GM21825 (cell line): ENCODE results near the gene ARHGAP6.
"Not testable (repeated sequence)": the region's sequence is repeated elsewhere in the genome, so short reads cannot be mapped to it uniquely, and the experiment has no call there.

ENCODE experiments used
- ATAC-seq: cut with Tn5 transposase; IDR thresholded peaks from one replicate; pipeline ENCODE4 v1.9.1; 2021; ENCODE audit warnings: mild to moderate bottlenecking, moderate library complexity; ENCODE audit not compliant: unreplicated experiment

ARHGAP6 gene

DNA sequence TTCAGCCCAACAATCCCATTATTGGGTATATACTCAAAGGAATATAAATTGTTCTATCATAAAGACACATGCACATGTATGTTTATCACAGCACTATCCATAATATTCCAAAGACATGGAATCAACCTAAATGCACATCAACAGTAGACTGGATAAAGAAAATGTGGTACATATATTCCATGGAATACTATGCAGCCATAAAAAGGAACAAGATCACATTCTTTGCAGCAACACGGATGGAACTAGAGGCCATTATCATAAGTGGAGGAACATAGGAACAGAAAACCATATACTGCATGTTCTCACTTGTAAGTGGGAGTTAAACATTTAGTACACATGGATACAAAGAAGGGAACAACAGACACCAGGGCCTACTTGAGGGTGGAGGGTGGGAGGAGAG lies 301.9 kb downstream of the ARHGAP6 start:
- ATAC-seq: not testable (repeated sequence)

DNA sequence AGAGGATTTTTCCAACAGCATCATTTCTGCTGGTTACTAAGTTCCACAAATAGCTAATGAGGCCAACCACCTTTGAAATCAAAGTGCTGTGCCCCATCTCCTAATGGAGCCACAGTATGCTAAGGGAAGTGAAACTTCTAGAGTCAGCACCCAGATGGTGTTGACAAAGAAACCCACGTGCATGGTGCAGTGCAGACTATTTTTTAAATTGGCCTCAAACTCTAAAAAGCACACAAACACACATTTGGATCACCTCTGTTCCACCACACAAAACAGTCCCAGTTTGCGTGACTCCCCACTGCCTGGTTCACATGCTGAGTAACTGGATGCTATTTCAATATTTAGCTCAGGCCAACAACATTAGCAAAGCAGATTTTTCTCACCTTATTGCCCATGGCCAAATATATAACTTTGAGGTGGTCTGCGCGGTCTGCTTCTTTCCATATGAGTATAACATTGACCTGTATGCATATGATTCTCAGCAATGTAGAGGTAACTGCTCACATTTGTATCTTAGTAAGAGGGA lies 302.6 kb downstream of the ARHGAP6 start:
- ATAC-seq: peak; percentile 97

DNA sequence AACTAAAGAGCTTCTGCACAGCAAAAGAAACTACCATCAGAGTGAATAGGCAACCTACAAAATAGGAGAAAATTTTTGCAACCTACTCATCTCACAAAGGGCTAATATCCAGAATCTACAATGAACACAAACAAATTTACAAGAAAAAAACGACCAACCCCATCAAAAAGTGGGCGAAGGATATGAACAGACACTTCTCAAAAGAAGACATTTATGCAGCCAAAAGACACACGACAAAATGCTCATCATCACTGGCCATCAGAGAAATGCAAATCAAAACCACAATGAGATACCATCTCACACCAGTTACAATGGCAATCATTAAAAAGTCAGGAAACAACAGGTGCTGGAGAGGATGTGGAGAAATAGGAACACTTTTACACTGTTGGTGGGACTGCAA lies 304.1 kb downstream of the ARHGAP6 start:
- not testable (repeated sequence) for ATAC-seq

DNA sequence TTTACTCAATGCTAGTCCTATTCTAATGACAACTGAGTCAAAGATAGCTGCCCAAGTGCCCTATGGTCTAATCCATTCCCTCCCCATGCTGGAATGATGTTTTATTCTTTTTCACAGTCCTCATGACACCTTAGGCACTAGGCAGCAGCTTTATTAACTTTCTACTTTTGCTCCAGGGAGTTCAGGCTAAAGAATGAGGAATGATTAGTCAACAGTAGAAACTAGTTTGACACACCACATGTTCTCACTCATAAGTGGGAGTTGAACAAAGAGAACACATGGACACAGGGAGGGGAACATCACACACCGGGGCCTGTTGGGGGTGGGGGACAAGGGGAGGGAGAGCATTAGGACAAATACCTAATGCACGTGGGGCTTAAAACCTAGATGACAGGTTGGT lies 309.8 kb downstream of the ARHGAP6 start:
- ATAC-seq: not testable (repeated sequence)

DNA sequence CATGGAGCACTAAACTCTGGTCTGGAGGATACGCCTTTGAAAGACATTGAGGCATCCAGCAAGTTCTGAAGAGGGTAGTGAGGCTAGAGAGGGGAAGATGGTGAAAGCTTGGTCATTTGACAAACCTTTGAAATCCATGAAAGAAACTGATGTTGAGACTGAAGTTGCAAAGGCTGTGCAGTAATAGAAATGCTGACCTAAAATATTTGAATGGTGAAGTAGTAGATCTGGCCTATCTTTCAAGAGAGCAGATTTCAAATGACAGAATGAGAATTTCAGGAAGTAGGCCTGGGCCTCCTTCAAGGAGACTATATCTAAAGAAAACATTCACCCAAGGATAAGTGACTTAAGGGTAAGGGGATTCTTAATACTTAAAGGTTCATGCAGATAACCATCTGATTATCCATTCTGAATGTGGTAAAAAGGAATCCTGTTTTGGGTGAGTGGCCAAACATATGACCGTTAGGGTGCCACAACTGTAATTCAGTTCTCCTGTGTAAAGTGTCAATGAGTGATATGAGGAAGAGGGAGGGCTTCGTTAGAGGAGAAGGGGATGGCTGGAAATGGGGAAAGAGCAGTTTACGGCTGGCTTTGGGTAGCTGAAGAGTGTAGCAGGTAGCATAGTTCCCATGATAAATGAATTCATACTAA lies 310.3 kb downstream of the ARHGAP6 start:
- ATAC-seq: no peak

DNA sequence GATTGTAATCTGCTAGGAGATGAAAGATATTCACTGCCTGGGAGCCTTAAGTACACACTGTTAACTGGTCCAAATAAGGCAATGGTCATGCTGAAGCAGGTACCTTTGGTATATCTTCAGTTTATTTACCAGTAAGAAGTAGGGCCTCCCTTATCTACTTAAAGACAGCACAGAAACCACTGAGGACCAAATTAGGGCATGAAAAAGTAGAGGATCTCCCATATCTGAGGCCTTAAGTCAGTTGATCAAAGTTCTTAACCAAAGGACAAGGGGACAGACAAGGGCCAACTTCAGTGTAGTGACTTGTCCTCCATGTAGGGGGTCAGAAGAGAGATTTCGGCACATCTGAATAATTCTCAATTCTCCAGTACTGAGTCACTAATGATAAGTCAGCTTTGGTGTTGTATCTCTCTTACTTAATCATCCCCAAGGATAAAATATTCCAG lies 313.4 kb downstream of the ARHGAP6 start:
- no peak for ATAC-seq

DNA sequence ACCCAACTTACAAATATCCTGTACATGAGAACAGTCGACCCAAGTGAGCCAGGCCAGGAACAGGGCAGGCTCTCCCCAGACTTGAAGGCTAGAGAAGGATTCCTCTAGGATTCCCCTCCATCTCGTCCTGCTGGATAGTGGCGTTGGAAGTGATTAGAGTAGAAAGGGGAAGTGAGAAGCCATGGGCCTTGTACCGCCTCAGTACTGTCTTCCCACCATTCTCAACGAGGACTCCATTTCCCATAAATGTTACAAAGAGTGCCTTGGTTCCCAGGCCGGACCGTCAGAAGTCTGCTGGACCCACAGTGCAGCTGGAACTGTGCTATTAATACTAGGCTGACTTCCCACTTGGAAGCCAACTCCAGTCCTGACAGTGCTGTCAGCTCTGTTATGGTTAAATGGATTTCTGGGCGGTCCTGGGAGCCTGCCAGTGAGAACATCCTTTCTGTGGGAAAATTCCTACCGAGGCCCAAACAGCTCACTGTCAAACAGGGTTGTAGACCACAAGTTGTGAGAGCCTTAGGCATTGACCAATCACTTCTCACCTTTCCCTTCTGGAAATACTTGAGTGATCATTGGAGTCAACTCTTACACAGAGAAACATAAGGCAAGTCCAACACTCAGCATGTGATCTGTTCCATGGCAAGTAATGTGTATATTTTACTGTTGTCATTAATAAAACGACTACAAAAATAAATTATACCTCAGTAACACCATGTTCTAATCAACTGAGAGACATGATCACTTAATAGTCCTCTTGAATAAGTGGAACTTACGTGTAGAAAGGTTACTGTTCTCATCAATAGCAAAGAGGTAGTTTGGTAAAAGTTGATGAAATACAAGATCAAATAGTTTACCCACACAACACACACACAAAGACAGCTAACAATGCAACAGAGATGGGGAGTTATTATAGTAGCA lies 314.1 kb downstream of the ARHGAP6 start:
- peak; percentile 28 for ATAC-seq

DNA sequence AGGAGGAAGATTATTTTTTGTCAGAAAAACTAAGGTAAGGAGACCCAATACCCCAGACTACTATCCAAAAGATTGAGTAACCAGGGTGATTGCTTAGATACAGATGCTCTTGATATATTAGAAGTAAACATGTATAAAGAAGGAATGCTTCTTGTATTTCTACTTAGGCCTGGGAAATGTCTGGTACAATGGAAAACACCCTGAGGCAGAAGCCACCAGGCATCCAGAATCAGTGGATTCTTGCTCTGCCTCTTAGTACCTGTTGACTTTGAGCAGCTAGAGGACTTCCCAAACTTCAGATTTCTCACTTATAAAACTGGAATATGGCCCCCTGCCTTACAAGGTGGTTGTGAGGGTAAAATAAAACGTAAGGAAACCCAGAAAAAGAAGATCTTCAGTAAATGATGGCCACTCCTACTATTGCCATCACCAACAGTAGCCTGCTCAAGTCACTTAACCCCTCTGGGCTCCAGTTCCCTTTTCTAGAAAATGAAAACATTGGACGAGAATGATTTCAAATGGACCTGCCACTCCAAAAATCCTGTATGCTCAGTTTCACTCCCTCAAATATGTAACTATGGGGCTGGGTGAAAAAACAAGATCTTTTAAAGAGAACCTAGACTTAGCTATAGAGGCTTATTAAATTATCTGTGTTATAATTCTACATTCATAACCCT lies 315.9 kb downstream of the ARHGAP6 start:
- ATAC-seq: no peak

DNA sequence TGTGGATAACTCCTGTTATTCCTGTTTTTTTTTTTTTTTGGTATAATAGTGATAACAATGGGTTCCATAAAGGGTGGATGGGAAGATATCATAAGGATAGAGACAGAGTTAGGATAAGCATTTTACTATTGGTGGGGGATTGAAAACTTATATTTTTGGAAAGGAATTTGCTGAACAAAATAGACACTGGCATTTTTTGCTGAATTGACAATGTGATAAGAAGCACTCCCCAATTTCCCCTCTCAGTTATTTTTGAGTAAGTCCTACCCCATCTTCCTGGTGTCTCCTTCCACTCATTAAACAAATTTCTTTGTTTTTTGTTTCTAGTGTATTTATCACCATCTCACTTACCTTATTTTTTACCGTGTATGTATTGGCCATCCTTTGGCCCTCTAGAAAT lies 316.7 kb downstream of the ARHGAP6 start:
- no peak for ATAC-seq

DNA sequence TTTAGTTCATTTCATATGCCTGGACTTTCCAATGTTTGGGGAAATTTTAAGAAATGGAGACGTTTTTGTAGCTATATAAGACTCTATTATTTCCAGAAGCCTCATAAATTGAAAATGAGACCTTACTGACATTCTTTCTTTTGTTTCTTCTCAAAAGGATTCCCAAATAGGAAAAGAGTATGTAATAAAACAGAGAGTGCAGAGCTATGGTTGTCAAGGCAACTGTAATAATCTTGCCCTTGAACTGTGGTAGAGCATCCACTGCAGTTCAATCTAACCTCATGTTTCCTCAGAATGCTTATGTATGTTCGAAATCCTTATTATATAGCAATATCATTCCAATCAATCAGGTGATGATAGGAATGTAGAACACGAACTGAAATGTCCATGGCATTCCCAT lies 318.4 kb downstream of the ARHGAP6 start:
- no peak for ATAC-seq

DNA sequence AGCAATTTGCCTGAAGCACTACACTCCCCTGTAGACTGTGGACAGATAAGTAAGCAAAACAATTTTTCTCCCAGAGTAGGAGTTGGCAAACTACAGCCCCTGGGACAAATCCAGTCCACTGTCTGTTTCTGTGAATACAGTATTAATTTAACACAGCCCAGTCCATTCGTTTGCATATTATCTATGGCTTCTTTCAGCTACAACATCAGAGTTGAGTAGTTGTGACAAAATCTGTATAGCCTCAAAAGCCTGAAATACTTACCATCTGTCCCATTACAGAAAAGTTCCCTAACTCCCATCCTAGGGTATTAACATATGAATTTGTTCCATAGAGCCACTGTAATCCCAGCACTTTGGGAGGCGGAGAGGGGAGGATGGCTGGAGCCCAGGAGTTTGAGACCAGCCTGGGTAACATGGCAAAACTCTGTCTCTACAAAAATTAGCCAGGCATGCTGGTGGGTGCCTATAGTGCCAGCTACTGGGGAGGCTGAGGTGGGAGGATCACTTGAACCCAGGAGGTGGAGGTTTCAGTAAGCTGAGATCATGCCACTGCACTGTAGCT lies 319.5 kb downstream of the ARHGAP6 start:
- ATAC-seq: no peak

DNA sequence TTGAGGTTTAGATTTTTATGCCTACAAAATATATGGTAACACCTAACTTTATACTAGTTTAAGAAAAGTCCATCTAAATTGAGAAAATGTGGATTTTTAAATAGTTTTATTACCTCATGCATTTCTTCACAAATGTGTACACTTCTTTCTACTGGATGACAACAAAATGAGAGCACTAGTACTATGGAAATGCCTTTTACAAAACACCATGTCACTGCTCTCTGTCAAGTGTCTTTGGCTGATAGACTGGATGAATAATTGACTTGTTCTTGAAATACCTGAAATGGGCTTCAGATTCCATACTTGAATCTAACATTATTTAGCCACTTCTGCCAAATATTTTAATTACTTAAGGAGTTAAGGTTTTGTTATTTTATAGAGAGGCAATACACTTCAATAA lies 323.0 kb downstream of the ARHGAP6 start:
- no peak for ATAC-seq

DNA sequence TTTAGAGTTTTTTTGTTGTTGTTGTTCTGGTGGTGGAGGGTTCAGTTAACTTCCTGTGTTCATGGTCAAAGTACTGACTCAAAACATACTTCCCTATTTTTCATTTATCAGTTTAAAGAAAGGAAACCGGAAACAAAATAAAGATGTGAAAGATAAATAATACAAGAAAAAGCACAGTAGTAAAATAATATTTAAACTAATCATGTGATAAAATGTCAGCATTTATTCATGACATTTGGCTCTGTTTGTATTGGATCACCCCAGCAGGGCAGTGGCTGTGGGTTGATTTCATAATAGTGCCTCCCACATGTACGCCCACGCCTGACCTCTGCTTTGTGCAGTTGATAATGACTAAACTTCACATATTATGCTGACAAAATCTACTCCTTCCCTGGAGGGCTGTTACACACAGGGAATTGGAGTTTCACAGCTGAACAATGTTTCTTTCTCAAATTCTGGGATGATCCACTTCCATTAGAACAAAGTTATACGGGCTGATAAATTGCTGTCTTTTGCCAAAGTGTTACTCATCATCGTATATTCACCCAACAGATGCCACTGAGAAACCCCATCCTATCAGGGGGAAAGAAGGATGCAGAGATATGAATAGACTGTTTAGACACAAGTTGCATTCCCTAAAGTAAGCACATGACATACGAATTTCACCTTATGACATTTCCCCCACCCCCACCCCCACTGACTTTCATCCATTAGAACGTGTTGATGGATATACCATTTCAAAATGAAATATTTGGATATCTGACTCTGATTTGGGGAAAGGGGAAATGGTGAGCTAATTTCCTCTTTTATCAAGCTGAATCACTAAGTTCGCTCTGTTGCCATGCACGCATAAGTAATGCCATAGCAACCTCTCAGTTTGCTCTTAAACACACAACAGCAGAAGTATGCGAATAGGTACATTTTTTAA lies 324.2 kb downstream of the ARHGAP6 start:
- peak; percentile 70 for ATAC-seq

DNA sequence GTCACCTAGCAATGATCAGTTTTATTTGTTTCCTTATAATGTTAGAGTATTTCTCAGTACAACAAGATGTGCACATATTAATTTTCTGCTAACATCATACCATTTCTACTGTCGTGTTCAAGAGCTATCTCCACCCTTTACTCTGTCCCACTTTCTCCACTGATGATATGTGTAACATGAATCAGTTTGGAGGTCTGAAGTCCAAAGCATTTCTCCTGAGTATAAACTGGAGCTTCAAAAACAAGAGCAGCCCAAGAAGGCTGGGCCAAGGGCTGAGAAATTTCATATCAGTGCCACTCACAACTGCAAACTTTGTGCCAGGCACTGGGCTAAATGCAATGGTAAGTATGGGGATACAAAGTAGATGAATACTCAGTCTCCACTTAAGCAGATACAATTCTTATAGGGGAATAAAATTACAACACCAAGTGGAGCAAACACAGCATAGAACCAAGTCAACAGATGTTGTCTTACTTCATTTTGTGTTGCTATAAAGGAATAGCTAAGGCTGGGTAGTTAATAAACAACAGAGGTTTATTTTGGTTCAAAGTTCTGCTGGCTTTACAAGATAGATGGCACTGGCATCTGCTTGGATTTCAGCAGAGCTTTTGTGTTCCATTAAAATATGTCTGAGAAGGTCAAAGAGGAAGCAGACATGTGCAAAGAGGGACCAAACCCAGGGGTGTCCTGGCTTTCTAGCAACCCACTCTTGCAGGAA lies 328.3 kb downstream of the ARHGAP6 start:
- ATAC-seq: no peak

DNA sequence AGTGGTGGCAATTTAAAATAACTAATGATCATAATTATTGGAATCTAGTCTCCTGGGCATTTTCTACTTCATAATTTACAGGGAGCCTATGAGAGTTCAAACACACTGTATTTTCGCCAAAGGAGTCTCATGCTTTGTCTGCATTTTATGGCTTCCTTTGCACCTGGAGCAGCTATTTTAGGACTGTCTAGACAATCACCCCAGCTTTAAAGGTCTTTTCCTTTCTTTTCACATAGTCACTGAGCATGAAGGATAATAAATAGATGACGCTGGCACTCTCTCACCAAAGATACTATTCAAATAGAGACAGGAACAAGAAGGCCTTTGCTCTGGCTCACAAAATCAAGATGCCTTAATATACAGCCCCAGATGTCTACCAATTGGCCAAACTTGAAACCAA lies 329.5 kb downstream of the ARHGAP6 start:
- ATAC-seq: no peak

DNA sequence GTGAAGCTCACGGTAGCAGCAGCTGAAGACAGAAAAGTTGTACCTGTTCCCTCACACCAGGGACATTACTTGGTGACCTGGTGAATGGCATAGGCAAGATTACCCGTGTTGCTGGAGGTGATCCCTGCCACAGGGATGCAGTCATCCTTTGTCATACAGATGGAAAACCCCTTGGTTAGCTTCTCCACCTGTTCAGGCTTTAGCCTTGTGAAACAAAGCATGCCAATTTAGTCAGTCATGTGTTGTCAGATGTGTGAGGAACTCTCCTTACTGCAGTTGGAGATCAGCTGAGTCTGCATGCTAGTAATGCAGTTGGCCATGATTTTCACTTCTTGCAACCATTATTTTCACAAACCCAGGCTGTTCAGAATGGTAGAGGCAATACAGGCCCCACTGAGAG lies 331.6 kb downstream of the ARHGAP6 start:
- no peak for ATAC-seq

DNA sequence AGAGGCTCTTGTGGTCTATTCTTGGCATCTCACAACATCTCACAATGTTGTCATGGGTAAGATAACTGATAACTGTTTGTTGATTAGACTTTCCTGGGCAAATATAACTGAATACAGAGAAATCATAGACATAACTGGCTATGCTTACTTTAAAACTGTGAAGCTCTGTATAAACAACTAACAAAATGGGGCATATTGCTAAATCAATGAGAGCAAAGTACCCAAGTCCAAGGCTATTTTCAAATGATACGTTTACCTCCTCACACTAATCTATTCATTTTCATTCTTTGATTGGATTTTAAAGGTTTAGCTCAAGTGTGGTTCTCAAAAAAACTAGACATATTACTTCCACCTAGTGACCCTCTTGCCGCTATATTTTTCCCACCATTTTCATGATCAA lies 333.9 kb downstream of the ARHGAP6 start:
- no peak for ATAC-seq

DNA sequence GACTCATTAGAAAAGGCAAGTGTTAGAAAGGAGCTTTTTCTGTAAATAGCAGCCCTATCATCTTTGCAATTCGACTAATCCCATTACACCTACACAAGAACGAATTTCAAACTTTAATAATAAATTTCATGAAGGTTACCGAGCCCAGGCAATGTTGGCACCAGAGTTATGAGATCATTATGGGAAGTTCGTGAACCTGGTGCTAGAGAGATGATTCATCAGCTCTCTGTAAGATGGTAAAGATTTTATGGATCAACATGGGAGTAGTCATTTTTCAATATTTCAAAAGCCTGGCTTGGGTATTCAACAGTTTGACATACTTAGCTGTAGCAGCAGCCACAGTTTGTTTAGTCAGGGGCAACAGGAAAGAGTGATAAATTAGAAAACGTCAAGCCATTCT lies 336.7 kb downstream of the ARHGAP6 start:
- ATAC-seq: no peak

DNA sequence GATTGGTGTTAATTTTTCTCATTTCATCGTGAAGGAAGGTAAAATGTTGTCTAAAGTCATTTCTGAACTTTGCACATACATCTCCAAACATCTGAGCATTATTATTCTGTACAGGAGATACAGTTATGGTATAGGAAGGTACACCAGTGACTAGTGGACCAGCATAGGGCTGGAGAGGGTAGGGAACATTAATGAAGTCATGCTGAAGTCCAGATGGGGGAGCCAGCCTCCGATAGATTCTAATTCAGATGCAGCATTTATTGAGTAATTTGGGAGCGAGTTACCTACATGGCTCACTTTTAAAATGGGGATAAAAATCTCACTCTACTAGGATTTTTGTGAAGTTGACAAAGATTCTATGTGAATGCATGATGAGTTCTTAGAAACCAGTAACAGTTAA lies 337.6 kb downstream of the ARHGAP6 start:
- no peak for ATAC-seq
